H4 (cell line): Measurements from ENCODE around the gene RNF157. TPM values are rescaled to one million over a fixed set of nuclear protein-coding genes. Genes with fewer than 3 reads are reported as not detected.
"Not testable (repeated sequence)": the region's sequence is repeated elsewhere in the genome, so short reads cannot be mapped to it uniquely, and the experiment has no call there.

Source experiments
- DNase-seq: peaks from one replicate; pipeline ENCODE4 v3.0.0-alpha.2; 2015; ENCODE audit warnings: low spot score
- total RNA-seq: library from RNA; depleted of rRNA; stranded (reverse); fragments of >200 nt; shearing (Covaris generic); gene quantifications from 2 replicates; pipeline ENCODE4 v1.2.3, GENCODE V29; 2014

RNF157 gene
- total RNA-seq, 1 experiment from 2014 or later = 7.8 TPM

GRCh38 chr17:76189741-76190140 is 50.6 kb downstream of the RNF157 start:
- DNase-seq = no peak

DNA sequence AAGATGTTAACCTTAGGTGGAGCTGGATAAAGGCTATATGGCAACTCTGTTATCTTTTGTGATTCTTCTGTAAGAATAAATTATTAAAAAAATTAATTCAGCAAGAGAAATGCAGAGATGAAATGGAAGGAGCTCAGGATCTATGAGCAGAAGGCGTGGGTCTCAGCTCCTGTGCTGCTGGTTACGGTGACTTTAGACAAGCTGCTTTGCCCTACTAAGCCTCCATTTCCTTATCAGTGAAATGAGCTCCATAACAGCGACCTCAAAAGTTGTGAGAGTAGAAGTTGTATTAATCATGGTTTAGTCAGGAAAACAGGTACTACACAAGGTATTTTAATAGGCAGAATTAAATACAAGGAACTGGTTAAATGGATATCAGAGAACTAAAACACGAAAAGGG is 51.0 kb downstream of the RNF157 start:
- DNase-seq = no peak

GRCh38 chr17:76188213-76189016 is 51.9 kb downstream of the RNF157 start:
- DNase-seq = no peak

DNA sequence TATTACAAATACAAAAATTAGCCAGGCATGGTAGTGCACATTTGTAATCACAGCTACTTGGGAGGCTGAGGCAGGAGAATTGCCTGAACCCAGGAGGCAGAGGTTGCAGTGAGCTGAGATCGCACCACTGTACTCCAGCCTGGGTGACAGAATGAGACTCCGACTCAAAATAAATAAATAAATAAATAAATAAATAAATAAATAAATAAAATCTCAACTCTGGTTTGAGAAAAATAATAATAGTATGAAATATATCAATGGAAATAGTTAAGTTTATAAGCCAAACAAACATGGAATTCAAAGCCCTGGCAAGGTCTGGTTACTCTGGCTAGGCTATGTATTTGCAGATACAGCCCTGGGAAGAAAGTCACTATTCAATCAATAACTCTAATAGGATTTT is 53.5 kb downstream of the RNF157 start:
- DNase-seq = not testable (repeated sequence)

DNA sequence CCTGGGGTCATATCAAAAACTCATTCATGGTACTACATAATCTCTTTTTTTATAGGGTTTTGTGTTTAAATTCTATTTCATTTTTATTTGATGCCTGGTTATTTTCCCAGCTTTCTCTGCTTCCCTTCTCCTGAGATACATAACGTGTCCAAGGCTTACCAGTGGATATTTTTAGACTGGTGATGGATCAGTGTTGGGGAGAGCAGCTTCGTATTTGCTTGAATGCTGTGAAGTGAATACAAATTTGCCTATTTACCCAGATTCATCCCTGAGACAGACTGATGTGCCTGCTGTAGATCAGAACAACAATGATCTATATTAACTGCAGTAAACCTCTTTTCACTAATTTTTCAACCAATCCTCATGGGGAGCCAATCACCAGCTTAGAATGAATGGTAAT is 56.0 kb downstream of the RNF157 start:
- no peak for DNase-seq

GRCh38 chr17:76182016-76182764 is 58.1 kb downstream of the RNF157 start:
- DNase-seq = peak; percentile 94

DNA sequence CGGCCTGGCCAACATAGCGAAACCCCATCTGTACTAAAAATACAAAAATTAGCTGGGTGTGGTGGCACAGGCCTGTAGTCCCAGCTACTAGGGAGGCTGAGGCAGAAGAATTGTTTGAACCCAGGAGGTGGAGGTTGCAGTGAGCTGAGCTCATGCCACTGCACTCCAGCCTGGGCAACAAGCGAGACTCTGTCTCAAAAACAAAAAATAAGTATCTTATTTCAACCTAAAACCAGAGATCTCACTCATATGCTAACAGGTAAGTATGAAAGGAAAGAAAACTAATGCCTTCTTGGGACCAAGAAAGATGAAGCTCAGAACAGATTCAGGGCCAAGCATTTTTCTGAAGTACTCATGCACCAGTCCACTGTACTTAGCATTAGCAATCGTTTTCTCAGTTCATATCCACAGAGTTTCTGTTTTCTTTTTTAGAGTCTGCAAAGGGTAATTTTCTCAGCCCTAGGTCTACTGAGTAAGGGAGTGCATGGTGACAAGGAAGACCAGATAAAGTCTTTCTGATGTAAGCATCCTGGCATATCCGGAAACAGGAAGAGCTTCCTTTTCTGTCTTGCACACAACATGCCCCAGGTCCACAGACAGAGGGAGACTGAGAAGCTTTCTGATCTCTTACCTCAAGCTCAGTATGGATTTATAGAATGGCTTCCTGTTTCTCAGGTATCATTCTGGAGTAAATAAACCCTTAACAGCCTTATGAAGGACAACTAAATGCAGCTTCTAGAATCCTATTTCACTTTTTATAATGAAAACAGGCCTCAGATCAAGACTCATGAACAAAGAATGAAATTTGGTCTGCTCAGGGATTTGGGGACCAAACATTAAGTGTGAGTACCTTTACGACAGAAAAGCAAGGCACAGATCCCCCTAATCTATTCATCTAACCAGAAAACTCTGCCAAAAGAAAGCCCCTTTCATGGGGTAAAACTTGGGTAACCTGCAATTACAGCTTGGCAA is 60.5 kb downstream of the RNF157 start:
- DNase-seq = no peak

DNA sequence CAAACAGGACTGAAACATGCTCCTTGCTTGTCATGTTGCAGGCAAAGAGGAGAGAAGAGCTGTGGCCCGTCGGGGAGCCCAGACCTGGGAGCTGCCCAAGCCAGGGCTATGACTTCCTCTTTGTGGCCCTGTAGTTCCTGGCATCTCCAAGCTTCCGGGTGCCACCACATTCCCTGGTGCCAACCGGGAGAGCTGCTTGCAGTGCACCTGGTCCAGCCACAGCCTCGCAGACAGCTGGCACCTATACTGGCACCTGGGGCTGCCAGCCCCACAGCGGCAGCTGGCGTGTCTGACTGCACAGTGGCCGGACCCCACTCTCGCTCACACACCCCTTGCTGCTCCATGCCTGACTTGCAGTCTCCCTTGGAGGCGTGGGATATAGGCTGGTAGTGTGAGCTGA is 62.2 kb downstream of the RNF157 start:
- DNase-seq = no peak

DNA sequence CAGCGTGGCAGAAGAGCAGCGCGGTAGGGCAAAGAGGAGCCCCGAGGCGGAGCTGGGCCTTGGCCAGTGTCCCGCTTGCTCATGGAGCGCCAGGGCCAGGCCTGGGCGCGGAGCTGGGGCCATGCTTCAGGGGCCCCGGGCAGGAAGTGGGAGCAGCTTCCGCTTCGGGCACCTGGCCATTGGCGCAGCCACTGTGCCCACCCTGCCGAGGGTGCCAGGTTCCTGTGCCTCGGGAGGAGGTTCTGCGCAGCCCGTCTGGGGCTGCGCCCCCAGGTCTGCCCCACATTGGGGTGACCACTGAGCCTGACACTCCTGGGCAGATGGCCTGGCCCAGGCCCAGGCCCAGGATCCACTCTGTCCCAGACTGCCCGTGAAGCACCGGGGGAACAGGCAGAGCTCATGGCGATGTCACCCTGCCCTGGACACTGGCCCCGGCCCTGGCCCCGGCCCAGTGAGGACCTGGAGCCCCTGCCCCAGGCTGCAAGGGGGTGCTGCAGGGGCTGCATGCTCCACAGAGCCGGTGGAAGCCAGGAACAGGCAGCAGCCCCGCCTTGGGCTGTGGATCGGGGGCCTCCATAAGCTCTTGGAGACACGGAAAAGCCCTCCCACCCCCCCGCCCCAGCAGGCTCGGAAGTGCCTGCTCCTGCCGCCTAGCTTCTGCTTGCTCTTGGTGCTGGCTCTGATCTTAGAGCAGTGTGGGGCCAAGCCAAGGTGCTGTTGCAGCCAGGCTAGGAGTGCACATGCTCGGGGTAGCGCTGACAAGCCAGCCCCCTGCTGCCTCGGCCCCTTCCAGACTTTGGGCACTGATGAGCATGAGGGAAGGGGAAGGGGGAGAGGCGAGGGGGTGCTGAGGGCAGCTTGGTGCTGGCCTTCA is 63.4 kb downstream of the RNF157 start:
- DNase-seq = no peak

GRCh38 chr17:76174037-76174436 is 66.3 kb downstream of the RNF157 start:
- no peak for DNase-seq

DNA sequence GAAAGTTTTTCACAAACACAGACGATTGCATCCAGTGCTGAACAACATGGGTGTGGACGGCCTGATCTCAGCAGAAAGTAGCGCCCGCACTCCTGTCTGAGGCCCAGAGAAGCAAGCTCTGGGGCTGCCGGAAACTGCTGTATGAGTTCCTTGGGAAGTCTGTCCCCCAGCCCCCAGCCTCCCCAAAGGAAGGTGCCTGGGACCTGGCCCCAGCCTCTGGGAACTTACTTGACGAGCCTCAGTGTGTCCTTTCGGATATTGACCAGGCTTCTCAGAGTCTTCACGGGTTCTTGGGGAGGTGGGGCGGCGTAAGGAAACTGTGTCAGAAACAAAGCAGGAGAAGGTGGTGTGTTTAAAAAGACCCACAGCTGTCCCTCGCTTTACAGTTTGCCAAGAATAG is 66.8 kb downstream of the RNF157 start:
- DNase-seq = no peak

DNA sequence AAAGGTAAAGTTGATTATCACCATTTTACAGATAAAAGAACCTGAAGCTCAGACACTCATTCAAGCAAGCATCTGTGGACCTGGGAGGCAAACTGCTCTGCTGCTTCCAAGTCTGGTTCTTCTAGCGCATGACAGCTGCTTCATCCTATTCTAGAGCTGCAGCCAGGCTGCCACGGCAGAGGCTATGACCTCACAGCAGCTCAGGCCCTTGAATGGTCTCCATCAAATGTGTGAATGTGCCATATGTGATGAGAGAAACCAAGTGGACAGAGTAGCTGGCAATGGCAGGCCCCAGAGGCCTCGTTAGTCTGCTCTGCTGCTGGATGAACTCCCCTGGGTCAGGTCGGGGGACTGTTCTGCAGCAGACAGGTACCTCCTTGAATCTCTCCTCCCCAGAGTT is 68.6 kb downstream of the RNF157 start:
- DNase-seq = no peak

DNA sequence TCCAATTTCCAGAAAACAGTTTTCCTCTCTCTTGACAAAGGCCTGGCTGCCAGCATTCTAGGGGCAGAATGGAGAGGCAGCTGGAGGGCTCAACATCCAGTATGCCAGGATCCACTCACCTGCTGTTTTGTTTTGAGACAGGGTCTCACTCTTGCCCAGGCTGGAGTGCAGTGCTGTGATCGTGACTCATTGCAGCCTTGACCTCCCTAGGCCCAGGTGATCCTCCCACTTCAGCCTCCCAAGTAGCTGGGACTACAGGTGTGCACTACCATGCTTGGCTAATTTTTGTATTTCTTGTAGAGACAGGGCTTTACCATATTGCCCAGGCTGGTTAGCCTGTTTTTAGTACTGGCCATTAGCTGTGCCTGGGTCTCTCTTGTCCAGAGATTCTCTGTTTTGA is 70.2 kb downstream of the RNF157 start:
- no peak for DNase-seq

DNA sequence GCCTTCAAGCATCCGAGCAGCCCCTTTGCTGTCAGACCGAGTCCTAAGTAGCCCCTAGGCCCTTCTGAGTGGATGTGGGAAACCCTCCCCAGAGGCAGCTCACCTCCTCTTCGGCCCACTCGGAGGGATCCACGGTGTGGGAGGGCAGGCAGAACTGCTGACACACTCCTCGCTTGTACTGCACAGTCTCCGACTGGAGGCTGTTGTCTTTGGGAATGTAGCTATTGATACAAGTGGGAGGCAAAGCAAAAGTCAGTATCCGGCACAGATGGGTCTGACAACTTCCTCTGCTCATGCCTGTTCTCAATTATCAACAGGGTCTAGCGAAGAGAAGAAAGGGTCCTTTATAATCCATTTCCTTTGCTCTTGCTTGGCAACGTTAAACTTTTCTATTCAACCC is 73.4 kb downstream of the RNF157 start:
- DNase-seq = no peak

- DNase-seq = no peak
These were observed 74.1 kb downstream of the RNF157 start for GRCh38 chr17:76166168-76166567.

GRCh38 chr17:76164331-76164730 is 76.0 kb downstream of the RNF157 start:
- DNase-seq = no peak

- no peak for DNase-seq
These were observed 76.4 kb downstream of the RNF157 start for GRCh38 chr17:76163919-76164318.

- DNase-seq = no peak
These were observed 78.5 kb downstream of the RNF157 start for GRCh38 chr17:76161619-76162266.

- DNase-seq = no peak
These were observed 79.3 kb downstream of the RNF157 start for GRCh38 chr17:76160896-76161528.

DNA sequence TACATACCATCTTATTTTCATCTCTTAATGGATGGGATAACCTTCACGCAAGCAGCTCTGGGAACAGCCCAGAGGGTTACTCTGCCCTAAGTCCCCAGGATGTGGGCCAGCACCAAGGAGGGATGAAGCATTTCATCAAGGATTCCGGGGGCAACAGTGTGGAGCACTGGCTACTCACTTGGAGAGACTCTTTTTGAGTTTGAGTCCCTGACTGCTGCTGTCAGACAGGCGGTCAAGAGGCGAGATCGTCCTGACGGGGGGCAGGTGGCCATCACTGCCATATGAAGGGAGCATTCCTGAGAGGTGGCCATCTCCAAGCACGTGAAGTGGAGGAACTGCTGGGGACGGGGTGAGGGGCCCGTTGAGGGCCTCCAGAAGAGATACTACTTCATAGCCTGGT is 81.1 kb downstream of the RNF157 start:
- DNase-seq = no peak
